ENCODE measurements around the gene TRMT6. TPM values are rescaled to one million over a fixed set of nuclear protein-coding genes. Genes with fewer than 3 reads are reported as not detected.

TRMT6 gene
- total and polyA plus RNA-seq, 4 donors: 3.1 to 6.2 (median 4.0) TPM

GRCh38 chr20:5914859-5915258 is 35.5 kb downstream of the TRMT6 start:
- H3K27ac ChIP-seq (ENCODE audit: low read depth in 1 of 2, low read length in 2 of 2): no peak overlapping the region
- WGBS: 5% methylated on average over 1 of the region's 1 CpG
- no peaks in the 10 kb centered on the region for H3K36me3 ChIP-seq (ENCODE audit: control insufficient read depth in 4 of 4, insufficient read depth in 3 of 4, low read depth in 1 of 4, low read length in 3 of 4)
- no peak for TF ChIP-seq TAF1 (conservative IDR thresholded peaks at IDR 0.05)
- TF ChIP-seq, protein P1, sequence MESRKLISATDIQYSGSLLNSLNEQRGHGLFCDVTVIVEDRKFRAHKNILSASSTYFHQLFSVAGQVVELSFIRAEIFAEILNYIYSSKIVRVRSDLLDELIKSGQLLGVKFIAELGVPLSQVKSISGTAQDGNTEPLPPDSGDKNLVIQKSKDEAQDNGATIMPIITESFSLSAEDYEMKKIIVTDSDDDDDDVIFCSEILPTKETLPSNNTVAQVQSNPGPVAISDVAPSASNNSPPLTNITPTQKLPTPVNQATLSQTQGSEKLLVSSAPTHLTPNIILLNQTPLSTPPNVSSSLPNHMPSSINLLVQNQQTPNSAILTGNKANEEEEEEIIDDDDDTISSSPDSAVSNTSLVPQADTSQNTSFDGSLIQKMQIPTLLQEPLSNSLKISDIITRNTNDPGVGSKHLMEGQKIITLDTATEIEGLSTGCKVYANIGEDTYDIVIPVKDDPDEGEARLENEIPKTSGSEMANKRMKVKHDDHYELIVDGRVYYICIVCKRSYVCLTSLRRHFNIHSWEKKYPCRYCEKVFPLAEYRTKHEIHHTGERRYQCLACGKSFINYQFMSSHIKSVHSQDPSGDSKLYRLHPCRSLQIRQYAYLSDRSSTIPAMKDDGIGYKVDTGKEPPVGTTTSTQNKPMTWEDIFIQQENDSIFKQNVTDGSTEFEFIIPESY (IDR thresholded peaks at IDR 0.05): no peak
- no peak for TF ChIP-seq HNF4A (conservative IDR thresholded peaks at IDR 0.05)
- no peak for TF ChIP-seq FOXA1 (IDR thresholded peaks at IDR 0.05)
- TF ChIP-seq SP1 (IDR thresholded peaks at IDR 0.05): no peak
- TF ChIP-seq ATF3 (IDR thresholded peaks at IDR 0.05): no peak
- TF ChIP-seq RXRA (IDR thresholded peaks at IDR 0.05): no peak
- TF ChIP-seq JUND (IDR thresholded peaks at IDR 0.05): no peak
- TF ChIP-seq EGR1 (IDR thresholded peaks at IDR 0.05; ENCODE audit: low read depth in 2 of 2): no peak
- H3K4me1 ChIP-seq (ENCODE audit: control insufficient read depth in 4 of 4, insufficient read depth in 4 of 4, low read length in 3 of 4): peaks cover 0 to 3% (median 1%) of the 10 kb centered on the region in 4 donors
- no peaks in the 10 kb centered on the region for H3K9me3 ChIP-seq (ENCODE audit: control insufficient read depth in 4 of 4, low read length in 3 of 4)
- DNase-seq (ENCODE audit: low spot score): no peak
- H3K9ac ChIP-seq (ENCODE audit: low read depth in 1 of 2, low read length in 2 of 2): no peak overlapping the region
- H3K4me3 ChIP-seq (ENCODE audit: low read depth in 1 of 3, low read length in 3 of 3): no peak overlapping the region
- peaks cover 0 to 4% (median 0%) of the 10 kb centered on the region in 4 donors for H3K27me3 ChIP-seq (ENCODE audit: control insufficient read depth in 4 of 4, insufficient read depth in 4 of 4, low read length in 3 of 4)

DNA sequence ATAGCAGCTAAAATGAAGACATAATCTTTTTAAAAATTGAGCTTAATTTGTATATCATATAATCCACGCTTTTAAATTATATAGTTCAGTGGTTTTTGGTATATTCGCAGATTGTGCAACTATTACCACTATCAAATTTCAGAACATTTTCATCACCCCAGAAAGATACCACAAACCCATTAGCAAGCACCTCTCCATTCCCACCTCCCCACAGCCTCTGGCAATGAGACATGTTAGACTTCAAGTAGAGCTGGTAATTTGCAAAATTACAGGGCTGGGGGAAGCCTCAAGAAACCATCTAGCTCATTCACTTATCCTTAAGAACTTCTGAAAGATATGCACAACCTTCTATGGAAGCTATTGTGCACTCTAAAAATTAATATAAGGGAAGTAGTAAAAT is 37.2 kb downstream of the TRMT6 start:
- no peak for DNase-seq (ENCODE audit: low spot score)
- Histone ChIP-seq H3K4me1 (ENCODE audit: control insufficient read depth in 4 of 4, insufficient read depth in 4 of 4, low read length in 3 of 4) (peaks cover 0 to 3% (median 1%) of the 10 kb centered on the region in 4 donors), H3K27ac (ENCODE audit: low read depth in 1 of 2, low read length in 2 of 2) (no peak overlapping the region), H3K27me3 (ENCODE audit: control insufficient read depth in 4 of 4, insufficient read depth in 4 of 4, low read length in 3 of 4) (peaks cover 0 to 4% (median 0%) of the 10 kb centered on the region in 4 donors), H3K4me3 (ENCODE audit: low read depth in 1 of 3, low read length in 3 of 3) (no peak overlapping the region), H3K36me3 (ENCODE audit: control insufficient read depth in 4 of 4, insufficient read depth in 3 of 4, low read depth in 1 of 4, low read length in 3 of 4) (no peaks in the 10 kb centered on the region), H3K9me3 (ENCODE audit: control insufficient read depth in 4 of 4, low read length in 3 of 4) (no peaks in the 10 kb centered on the region), H3K9ac (ENCODE audit: low read depth in 1 of 2, low read length in 2 of 2) (no peak overlapping the region)
- no peak for TF ChIP-seq TAF1 (conservative IDR thresholded peaks at IDR 0.05)
- TF ChIP-seq RAD21 (IDR thresholded peaks at IDR 0.05): no peak
- no peak for TF ChIP-seq NR2F2 (IDR thresholded peaks at IDR 0.05)
- TF ChIP-seq, protein P2, sequence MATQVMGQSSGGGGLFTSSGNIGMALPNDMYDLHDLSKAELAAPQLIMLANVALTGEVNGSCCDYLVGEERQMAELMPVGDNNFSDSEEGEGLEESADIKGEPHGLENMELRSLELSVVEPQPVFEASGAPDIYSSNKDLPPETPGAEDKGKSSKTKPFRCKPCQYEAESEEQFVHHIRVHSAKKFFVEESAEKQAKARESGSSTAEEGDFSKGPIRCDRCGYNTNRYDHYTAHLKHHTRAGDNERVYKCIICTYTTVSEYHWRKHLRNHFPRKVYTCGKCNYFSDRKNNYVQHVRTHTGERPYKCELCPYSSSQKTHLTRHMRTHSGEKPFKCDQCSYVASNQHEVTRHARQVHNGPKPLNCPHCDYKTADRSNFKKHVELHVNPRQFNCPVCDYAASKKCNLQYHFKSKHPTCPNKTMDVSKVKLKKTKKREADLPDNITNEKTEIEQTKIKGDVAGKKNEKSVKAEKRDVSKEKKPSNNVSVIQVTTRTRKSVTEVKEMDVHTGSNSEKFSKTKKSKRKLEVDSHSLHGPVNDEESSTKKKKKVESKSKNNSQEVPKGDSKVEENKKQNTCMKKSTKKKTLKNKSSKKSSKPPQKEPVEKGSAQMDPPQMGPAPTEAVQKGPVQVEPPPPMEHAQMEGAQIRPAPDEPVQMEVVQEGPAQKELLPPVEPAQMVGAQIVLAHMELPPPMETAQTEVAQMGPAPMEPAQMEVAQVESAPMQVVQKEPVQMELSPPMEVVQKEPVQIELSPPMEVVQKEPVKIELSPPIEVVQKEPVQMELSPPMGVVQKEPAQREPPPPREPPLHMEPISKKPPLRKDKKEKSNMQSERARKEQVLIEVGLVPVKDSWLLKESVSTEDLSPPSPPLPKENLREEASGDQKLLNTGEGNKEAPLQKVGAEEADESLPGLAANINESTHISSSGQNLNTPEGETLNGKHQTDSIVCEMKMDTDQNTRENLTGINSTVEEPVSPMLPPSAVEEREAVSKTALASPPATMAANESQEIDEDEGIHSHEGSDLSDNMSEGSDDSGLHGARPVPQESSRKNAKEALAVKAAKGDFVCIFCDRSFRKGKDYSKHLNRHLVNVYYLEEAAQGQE (IDR thresholded peaks at IDR 0.05): no peak
- no peak for TF ChIP-seq HNF4A (conservative IDR thresholded peaks at IDR 0.05)
- no peak for TF ChIP-seq ATF3 (IDR thresholded peaks at IDR 0.05)
- no peak for TF ChIP-seq SP1 (IDR thresholded peaks at IDR 0.05)
- no peak for TF ChIP-seq FOXA1 (IDR thresholded peaks at IDR 0.05)
- no peak for TF ChIP-seq CTCF (IDR thresholded peaks at IDR 0.05; ENCODE audit: low read depth, low read length, missing input control)
- WGBS: 88% methylated on average over 2 of the region's 2 CpGs
